Stimulated activated CD8-positive, alpha-beta memory T cell treated with anti-CD3 and anti-CD28 coated beads, Interleukin-4, amount 100 ng/mL, for 4 hours (primary cell): ENCODE results near the gene IKZF3.
"Not testable (repeated sequence)": the region's sequence is repeated elsewhere in the genome, so short reads cannot be mapped to it uniquely, and the experiment has no call there.

Source experiments
- DNase-seq, 2 donors: peaks; one replicate each; pipeline ENCODE4 v3.0.0-alpha.2; 2020; ENCODE audit warnings: low read depth in 2 of 2, low spot score in 1 of 2

Gene IKZF3

DNA sequence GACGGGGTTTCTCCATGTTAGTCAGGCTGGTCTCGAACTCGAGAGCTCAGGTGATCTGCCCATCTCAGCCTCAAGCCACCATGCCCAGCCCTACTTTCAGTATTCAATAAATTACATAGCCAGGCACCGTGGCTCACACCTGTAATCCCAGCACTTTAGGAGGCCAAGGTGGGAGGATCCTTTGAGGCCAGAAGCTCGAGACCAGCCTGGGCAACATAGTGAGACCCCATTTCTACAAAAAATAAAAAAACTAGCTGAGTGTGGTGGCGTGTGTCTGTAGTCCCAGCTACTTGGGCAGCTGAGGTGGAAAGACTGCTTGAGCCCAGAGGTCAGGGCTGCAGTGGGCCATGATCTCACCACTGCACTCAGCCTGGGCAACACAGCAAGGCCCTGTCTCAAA lies 142.0 kb downstream of the IKZF3 start:
- no peak for DNase-seq

DNA sequence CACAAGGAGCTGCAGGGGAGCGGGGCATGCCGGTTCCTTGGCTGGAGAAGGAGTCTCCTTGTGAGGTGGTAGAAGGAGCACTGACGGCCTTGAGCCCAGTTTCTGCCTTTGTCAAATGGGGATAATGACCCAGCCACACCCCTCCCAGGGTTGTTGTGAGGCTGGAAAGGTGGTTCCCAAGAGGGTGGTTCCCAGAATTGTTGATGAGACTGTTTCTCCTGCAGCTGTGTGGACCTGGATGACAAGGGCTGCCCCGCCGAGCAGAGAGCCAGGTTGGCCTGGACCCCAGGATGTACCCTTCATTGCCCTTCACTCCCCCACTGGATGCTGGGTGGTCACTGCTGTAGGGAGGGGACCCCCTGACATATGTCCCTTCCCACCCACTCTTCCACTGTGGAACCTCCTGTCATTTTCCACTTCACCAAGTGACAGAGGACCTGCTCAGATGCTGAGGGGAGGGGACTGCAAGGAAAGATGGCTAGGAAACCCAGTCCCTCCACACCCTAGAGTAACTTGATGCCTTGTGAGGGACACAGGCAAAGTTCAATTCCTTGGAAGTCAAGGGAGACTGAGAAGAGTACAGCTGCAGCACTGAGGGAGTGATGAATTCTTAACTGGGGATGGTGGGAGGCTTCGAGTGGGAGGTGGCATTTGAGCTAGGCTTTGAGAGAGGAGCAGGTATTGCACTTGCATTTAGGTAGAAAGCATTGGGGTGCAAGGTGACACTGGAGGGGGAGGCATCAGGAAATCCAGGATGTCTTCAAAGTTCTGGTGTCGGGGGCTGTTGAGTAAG lies 144.4 kb downstream of the IKZF3 start:
- no peak for DNase-seq

- no peak for DNase-seq
Measured at GRCh38 chr17:39717660-39718059, 146.5 kb downstream of the IKZF3 start.

DNA sequence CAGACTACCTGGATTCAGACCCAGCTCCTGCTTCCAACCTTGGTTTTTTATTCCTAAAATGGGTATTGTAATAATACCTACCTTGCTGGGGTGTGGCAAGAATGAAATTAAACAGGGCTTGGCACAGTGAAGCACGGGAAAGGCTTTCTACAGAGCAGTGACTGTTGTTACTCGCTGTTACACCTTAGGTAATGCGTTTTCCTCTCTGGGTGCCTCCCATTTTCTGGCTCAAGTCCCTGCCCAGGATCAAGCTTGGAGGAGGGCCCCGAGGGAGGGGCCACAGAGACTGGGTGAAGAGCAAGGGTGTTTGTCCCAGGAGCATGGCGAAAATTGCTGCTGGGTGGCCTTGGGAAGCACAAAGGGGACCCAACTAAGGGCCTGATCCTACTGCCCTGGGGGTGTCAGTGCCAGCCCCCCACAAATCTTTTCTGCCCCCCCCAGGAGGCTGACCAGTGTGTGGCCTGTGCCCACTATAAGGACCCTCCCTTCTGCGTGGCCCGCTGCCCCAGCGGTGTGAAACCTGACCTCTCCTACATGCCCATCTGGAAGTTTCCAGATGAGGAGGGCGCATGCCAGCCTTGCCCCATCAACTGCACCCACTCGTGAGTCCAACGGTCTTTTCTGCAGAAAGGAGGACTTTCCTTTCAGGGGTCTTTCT lies 147.1 kb downstream of the IKZF3 start:
- no peak for DNase-seq

- DNase-seq: no peak
Measured at GRCh38 chr17:39716073-39716818, 147.9 kb downstream of the IKZF3 start.

DNA sequence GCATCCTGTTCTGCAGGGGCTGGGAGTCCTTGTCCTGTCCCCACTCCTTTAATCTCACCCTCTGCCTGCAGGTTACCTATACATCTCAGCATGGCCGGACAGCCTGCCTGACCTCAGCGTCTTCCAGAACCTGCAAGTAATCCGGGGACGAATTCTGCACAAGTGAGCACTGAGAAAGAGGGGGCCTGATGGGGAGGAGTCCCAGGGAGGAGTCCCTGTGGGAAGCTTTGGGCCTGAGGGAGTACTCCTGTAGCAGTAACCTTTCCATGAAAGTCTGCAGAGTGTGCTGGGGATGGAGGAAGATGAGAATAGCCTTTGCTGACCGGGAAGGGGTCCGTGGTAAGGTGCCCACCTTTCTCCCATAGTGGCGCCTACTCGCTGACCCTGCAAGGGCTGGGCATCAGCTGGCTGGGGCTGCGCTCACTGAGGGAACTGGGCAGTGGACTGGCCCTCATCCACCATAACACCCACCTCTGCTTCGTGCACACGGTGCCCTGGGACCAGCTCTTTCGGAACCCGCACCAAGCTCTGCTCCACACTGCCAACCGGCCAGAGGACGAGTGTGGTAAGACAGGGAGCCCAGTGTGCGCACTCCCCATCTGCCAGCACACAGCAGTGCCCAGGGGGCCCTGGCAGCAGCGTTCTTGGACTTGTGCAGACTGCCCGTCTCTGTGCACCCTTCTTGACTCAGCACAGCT lies 148.6 kb downstream of the IKZF3 start:
- no peak for DNase-seq

DNA sequence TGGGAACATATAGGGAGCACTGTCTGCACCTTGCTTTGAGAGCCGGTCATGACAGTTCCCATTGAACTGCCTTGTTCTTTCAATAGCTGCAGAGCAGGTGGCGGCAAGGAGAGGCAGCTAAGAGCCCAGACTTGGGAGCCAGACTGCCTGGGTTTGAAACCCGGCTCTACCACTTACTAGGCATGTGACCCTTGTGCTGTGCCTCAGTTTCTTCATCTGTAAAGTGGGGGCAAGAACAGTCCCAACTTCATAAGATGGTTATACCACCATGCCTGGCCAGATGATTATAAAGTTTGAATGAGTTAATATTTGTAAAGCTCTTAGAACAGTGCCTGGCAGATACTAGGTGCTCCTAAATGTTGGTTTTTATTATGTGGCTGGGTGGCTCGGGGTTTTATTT lies 149.9 kb downstream of the IKZF3 start:
- no peak for DNase-seq

DNA sequence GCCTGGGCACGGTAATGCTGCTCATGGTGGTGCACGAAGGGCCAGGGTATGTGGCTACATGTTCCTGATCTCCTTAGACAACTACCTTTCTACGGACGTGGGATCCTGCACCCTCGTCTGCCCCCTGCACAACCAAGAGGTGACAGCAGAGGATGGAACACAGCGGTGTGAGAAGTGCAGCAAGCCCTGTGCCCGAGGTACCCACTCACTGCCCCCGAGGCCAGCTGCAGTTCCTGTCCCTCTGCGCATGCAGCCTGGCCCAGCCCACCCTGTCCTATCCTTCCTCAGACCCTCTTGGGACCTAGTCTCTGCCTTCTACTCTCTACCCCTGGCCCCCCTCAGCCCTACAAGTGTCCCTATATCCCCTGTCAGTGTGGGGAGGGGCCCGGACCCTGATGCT lies 152.3 kb downstream of the IKZF3 start:
- no peak for DNase-seq

DNA sequence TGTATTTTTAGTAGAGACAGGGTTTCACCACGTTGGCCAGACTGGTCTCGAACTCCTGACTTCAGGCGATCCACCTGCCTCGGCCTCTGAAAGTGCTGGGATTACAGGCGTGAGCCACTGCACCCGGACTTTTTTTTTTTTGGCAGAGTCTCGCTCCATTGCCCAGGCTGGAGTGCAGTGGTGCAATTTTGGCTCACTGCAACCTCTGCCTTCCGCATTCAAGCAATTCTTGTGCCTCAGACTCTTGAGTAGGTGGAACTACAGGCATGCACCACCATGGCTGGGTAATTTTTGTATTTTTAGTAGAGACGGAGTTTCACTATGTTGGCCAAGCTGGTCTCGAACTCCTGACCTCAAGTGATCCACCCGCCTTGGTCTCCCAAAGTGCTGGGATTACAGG lies 153.0 kb downstream of the IKZF3 start:
- DNase-seq: not testable (repeated sequence)

GRCh38 chr17:39709998-39710964 lies 153.8 kb downstream of the IKZF3 start:
- no peak for DNase-seq

DNA sequence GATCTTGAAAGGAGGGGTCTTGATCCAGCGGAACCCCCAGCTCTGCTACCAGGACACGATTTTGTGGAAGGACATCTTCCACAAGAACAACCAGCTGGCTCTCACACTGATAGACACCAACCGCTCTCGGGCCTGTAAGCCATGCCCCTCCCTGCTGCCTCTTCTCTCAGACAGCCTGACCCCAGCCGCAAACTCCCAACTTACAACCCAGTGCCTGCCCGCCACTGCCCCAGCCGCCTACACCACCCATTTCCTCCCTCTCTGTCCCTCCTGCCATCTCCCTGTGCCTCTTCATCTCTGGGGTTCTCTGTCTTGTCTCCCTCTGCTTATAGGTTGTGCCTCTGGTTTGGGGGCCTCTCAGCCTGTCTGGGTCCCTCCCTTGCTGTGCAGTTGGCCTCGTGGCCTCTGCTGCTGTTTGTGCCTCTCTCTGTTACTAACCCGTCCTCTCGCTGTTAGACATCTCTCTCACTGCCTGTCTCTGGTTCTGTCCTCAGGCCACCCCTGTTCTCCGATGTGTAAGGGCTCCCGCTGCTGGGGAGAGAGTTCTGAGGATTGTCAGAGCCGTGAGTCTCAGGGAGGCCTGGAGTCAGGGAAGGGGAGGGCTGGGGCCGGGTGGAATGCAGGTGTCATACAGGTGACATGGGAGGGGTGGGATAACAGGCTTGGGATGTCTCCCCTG lies 154.7 kb downstream of the IKZF3 start:
- no peak for DNase-seq
